SH-SY5Y (cell line): ENCODE results near the gene ADCY5.

Experiments used
- GATA2 ChIP-seq: IDR thresholded peaks from 2 replicates; pipeline ENCODE4 v1.6.1; 2011; ENCODE audit warnings: mild to moderate bottlenecking, low read depth, low read length
- GATA3 ChIP-seq: IDR thresholded peaks from 2 replicates; pipeline ENCODE4 v1.6.1; 2011; ENCODE audit warnings: low read depth, mild to moderate bottlenecking, low read length, moderate library complexity

- no peak for TF ChIP-seq GATA3
- TF ChIP-seq GATA2, result no peak
Measured at GRCh38 chr3:123380261-123380660, 68.6 kb downstream of the ADCY5 start.
